Mammary epithelial cell (primary cell): ENCODE measurements around the gene PSMD9.

Source experiments
- EZH2 ChIP-seq: IDR thresholded peaks from 2 replicates; pipeline ENCODE4 v1.6.1; 2012; ENCODE audit warnings: low read length, inconsistent platforms, borderline replicate concordance
- TF ChIP-seq, protein P1 (sequence below), 2 donors: IDR thresholded peaks in 1 of 2; conservative IDR thresholded peaks in 1 of 2; 2 replicates each; pipeline ENCODE4 v1.5.1; 2011 to 2012; ENCODE audit warnings: inconsistent platforms in 2 of 2, low read length in 2 of 2, mild to moderate bottlenecking in 2 of 2, control low read depth in 1 of 2, low read depth in 1 of 2; ENCODE audit not compliant: insufficient read depth in 1 of 2; ENCODE audit errors: extremely low read depth in 1 of 2

DNA sequence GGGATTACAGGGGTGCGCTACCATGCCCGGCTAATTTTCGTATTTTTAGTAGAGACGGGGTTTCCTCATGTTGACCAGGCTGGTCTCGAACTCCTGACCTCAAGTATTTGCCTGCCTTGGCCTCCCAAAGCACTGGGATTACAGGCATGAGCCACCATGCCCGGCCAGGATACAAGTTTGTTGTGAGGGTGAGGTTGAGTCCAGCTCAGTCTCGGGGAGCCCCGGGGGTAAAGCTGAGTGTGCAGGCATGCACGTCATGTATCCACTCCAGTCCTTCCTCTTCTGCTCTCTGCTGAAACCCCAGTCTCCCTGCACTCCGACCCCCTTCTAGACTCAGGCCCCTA, 30.3 kb upstream of the PSMD9 start:
- TF ChIP-seq, protein P1, sequence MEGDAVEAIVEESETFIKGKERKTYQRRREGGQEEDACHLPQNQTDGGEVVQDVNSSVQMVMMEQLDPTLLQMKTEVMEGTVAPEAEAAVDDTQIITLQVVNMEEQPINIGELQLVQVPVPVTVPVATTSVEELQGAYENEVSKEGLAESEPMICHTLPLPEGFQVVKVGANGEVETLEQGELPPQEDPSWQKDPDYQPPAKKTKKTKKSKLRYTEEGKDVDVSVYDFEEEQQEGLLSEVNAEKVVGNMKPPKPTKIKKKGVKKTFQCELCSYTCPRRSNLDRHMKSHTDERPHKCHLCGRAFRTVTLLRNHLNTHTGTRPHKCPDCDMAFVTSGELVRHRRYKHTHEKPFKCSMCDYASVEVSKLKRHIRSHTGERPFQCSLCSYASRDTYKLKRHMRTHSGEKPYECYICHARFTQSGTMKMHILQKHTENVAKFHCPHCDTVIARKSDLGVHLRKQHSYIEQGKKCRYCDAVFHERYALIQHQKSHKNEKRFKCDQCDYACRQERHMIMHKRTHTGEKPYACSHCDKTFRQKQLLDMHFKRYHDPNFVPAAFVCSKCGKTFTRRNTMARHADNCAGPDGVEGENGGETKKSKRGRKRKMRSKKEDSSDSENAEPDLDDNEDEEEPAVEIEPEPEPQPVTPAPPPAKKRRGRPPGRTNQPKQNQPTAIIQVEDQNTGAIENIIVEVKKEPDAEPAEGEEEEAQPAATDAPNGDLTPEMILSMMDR (conservative IDR thresholded peaks at IDR 0.05 in 1 of 2, IDR thresholded peaks at IDR 0.05 in 1 of 2; ENCODE audit: extremely low read depth in 1 of 2, insufficient read depth in 1 of 2, low read depth in 1 of 2, low read length in 2 of 2) = no peak
- no peak for TF ChIP-seq EZH2
